Thyroid gland (tissue), 4 donors: ENCODE data around the gene CPA5.

Experiments
- POLR2A ChIP-seq, 2 donors: fragments of 450-650 bp; IDR thresholded peaks; one replicate each; pipeline ENCODE4 v1.6.1; 2017; ENCODE audit warnings: antibody characterized with exemption in 2 of 2, mild to moderate bottlenecking in 2 of 2, moderate library complexity in 1 of 2
- TF ChIP-seq, protein P1 (sequence below), 6 experiments: fragments of 200-600 bp in 3 of 6; fragments of 450-650 bp in 3 of 6; sonication (generic) in 3 of 6; IDR thresholded peaks; one replicate each; pipeline ENCODE4 v1.5.1; 2016 to 2019; ENCODE audit warnings: antibody characterized with exemption in 6 of 6, mild to moderate bottlenecking in 2 of 6, inconsistent platforms in 1 of 6, moderate library complexity in 1 of 6

DNA sequence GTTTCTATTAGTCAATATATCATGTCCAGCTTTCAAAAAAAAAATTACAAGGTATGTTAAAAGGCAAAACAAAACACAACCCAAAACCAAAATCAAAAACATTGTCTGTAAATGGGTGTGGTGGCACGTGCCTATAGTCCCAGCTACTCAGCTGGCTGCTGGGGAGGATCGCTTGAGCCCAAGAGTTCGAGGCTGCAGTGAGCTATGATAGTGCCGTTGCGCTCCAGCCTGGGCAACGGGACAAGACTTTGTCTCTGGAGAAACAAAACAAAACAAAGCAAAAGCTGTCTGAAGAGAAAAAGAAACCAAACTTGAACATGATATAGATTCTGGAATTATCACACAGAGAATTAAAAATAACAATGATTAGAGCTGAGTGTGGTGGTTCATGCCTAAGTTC, 10.3 kb upstream of the CPA5 start:
- TF ChIP-seq, protein P1, sequence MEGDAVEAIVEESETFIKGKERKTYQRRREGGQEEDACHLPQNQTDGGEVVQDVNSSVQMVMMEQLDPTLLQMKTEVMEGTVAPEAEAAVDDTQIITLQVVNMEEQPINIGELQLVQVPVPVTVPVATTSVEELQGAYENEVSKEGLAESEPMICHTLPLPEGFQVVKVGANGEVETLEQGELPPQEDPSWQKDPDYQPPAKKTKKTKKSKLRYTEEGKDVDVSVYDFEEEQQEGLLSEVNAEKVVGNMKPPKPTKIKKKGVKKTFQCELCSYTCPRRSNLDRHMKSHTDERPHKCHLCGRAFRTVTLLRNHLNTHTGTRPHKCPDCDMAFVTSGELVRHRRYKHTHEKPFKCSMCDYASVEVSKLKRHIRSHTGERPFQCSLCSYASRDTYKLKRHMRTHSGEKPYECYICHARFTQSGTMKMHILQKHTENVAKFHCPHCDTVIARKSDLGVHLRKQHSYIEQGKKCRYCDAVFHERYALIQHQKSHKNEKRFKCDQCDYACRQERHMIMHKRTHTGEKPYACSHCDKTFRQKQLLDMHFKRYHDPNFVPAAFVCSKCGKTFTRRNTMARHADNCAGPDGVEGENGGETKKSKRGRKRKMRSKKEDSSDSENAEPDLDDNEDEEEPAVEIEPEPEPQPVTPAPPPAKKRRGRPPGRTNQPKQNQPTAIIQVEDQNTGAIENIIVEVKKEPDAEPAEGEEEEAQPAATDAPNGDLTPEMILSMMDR (IDR thresholded peaks at IDR 0.05), result no peak
- no peak for TF ChIP-seq POLR2A (IDR thresholded peaks at IDR 0.05)
